Measurements from ENCODE around the gene SART3.

GRCh38 chr12:108608616-108609015 lies 47.6 kb upstream of the SART3 start:
- TF ChIP-seq CTCF (CRISPR knock-in tag; IDR thresholded peaks at IDR 0.05) = no peak
- no peak for TF ChIP-seq ZFP62 (CRISPR knock-in tag; IDR thresholded peaks at IDR 0.05)

Measured in HepG2 (cell line).